Measurements from ENCODE around the gene CCR4.
"Not testable (repeated sequence)": the region's sequence is repeated elsewhere in the genome, so short reads cannot be mapped to it uniquely, and the experiment has no call there.

The CCR4 gene

GRCh38 chr3:32966627-32967026 is 15.2 kb downstream of the CCR4 start:
- H3K4me3 ChIP-seq (ENCODE audit: low read depth, low read length); H3K9ac ChIP-seq (ENCODE audit: low read length); H3K36me3 ChIP-seq (ENCODE audit: control insufficient read depth, insufficient read depth, low read length); H3K4me1 ChIP-seq (ENCODE audit: control insufficient read depth, insufficient read depth, low read length); H3K27ac ChIP-seq (ENCODE audit: low read depth, low read length); H3K27me3 ChIP-seq (ENCODE audit: control insufficient read depth, insufficient read depth, low read length): not testable (repeated sequence)
- H3K9me3 ChIP-seq (ENCODE audit: control insufficient read depth, insufficient read depth, low read depth, low read length): peaks cover 29% of the 10 kb centered on the region

GRCh38 chr3:32968166-32968919 is 16.9 kb downstream of the CCR4 start:
- no peaks in the 10 kb centered on the region for H3K27me3 ChIP-seq (ENCODE audit: control insufficient read depth, insufficient read depth, low read length)
- no peak overlapping the region for H3K9ac ChIP-seq (ENCODE audit: low read length)
- no peaks in the 10 kb centered on the region for H3K36me3 ChIP-seq (ENCODE audit: control insufficient read depth, insufficient read depth, low read length)
- H3K4me3 ChIP-seq (ENCODE audit: low read depth, low read length): no peak overlapping the region
- no peak overlapping the region for H3K27ac ChIP-seq (ENCODE audit: low read depth, low read length)
- peaks cover 29% of the 10 kb centered on the region for H3K9me3 ChIP-seq (ENCODE audit: control insufficient read depth, insufficient read depth, low read depth, low read length)
- no peaks in the 10 kb centered on the region for H3K4me1 ChIP-seq (ENCODE audit: control insufficient read depth, insufficient read depth, low read length)

- H3K27me3 ChIP-seq (ENCODE audit: control insufficient read depth, insufficient read depth, low read length): no peaks in the 10 kb centered on the region
- H3K27ac ChIP-seq (ENCODE audit: low read depth, low read length): no peak overlapping the region
- H3K4me3 ChIP-seq (ENCODE audit: low read depth, low read length): no peak overlapping the region
- H3K4me1 ChIP-seq (ENCODE audit: control insufficient read depth, insufficient read depth, low read length): peaks cover 3% of the 10 kb centered on the region; the same call in 1 of the 2 replicates
- H3K9me3 ChIP-seq (ENCODE audit: control insufficient read depth, insufficient read depth, low read depth, low read length): peaks cover 27% of the 10 kb centered on the region
- no peaks in the 10 kb centered on the region for H3K36me3 ChIP-seq (ENCODE audit: control insufficient read depth, insufficient read depth, low read length)
- no peak overlapping the region for H3K9ac ChIP-seq (ENCODE audit: low read length)
These were observed 17.5 kb downstream of the CCR4 start for GRCh38 chr3:32968920-32969389.

GRCh38 chr3:32969656-32970055 is 18.2 kb downstream of the CCR4 start:
- Histone ChIP-seq H3K9ac (ENCODE audit: low read length) (no peak overlapping the region), H3K27ac (ENCODE audit: low read depth, low read length) (no peak overlapping the region), H3K9me3 (ENCODE audit: control insufficient read depth, insufficient read depth, low read depth, low read length) (peaks cover 22% of the 10 kb centered on the region), H3K27me3 (ENCODE audit: control insufficient read depth, insufficient read depth, low read length) (no peaks in the 10 kb centered on the region), H3K4me1 (ENCODE audit: control insufficient read depth, insufficient read depth, low read length) (peaks cover 3% of the 10 kb centered on the region; the same call in 1 of the 2 replicates), H3K36me3 (ENCODE audit: control insufficient read depth, insufficient read depth, low read length) (no peaks in the 10 kb centered on the region), H3K4me3 (ENCODE audit: low read depth, low read length) (no peak overlapping the region)

- not testable (repeated sequence) for H3K36me3 ChIP-seq (ENCODE audit: control insufficient read depth, insufficient read depth, low read length); H3K27me3 ChIP-seq (ENCODE audit: control insufficient read depth, insufficient read depth, low read length); H3K4me3 ChIP-seq (ENCODE audit: low read depth, low read length); H3K9me3 ChIP-seq (ENCODE audit: control insufficient read depth, insufficient read depth, low read depth, low read length); H3K27ac ChIP-seq (ENCODE audit: low read depth, low read length); H3K9ac ChIP-seq (ENCODE audit: low read length); H3K4me1 ChIP-seq (ENCODE audit: control insufficient read depth, insufficient read depth, low read length)
These were observed 19.8 kb downstream of the CCR4 start for GRCh38 chr3:32971291-32971690.

GRCh38 chr3:32972482-32973146 is 21.2 kb downstream of the CCR4 start:
- Histone ChIP-seq H3K9ac (ENCODE audit: low read length) (no peak overlapping the region), H3K36me3 (ENCODE audit: control insufficient read depth, insufficient read depth, low read length) (no peaks in the 10 kb centered on the region), H3K4me1 (ENCODE audit: control insufficient read depth, insufficient read depth, low read length) (peaks cover 3% of the 10 kb centered on the region; the same call in 1 of the 2 replicates), H3K27me3 (ENCODE audit: control insufficient read depth, insufficient read depth, low read length) (no peaks in the 10 kb centered on the region), H3K4me3 (ENCODE audit: low read depth, low read length) (no peak overlapping the region), H3K27ac (ENCODE audit: low read depth, low read length) (no peak overlapping the region), H3K9me3 (ENCODE audit: control insufficient read depth, insufficient read depth, low read depth, low read length) (no peaks in the 10 kb centered on the region)

GRCh38 chr3:32973982-32974381 is 22.5 kb downstream of the CCR4 start:
- Histone ChIP-seq H3K36me3 (ENCODE audit: control insufficient read depth, insufficient read depth, low read length) (no peaks in the 10 kb centered on the region), H3K4me1 (ENCODE audit: control insufficient read depth, insufficient read depth, low read length) (peaks cover 3% of the 10 kb centered on the region; the same call in 1 of the 2 replicates), H3K27ac (ENCODE audit: low read depth, low read length) (no peak overlapping the region), H3K27me3 (ENCODE audit: control insufficient read depth, insufficient read depth, low read length) (no peaks in the 10 kb centered on the region), H3K9ac (ENCODE audit: low read length) (no peak overlapping the region), H3K4me3 (ENCODE audit: low read depth, low read length) (no peak overlapping the region), H3K9me3 (ENCODE audit: control insufficient read depth, insufficient read depth, low read depth, low read length) (no peaks in the 10 kb centered on the region)

GRCh38 chr3:32975891-32976595 is 24.6 kb downstream of the CCR4 start:
- H3K9me3 ChIP-seq (ENCODE audit: control insufficient read depth, insufficient read depth, low read depth, low read length): no peaks in the 10 kb centered on the region
- peaks cover 3% of the 10 kb centered on the region; the same call in 1 of the 2 replicates for H3K4me1 ChIP-seq (ENCODE audit: control insufficient read depth, insufficient read depth, low read length)
- no peak overlapping the region for H3K4me3 ChIP-seq (ENCODE audit: low read depth, low read length)
- no peak overlapping the region for H3K27ac ChIP-seq (ENCODE audit: low read depth, low read length)
- no peak overlapping the region for H3K9ac ChIP-seq (ENCODE audit: low read length)
- H3K36me3 ChIP-seq (ENCODE audit: control insufficient read depth, insufficient read depth, low read length): no peaks in the 10 kb centered on the region
- no peaks in the 10 kb centered on the region for H3K27me3 ChIP-seq (ENCODE audit: control insufficient read depth, insufficient read depth, low read length)

GRCh38 chr3:32977861-32978260 is 26.4 kb downstream of the CCR4 start:
- no peaks in the 10 kb centered on the region for H3K9me3 ChIP-seq (ENCODE audit: control insufficient read depth, insufficient read depth, low read depth, low read length)
- peaks cover 3% of the 10 kb centered on the region; the same call in 1 of the 2 replicates for H3K4me1 ChIP-seq (ENCODE audit: control insufficient read depth, insufficient read depth, low read length)
- no peak overlapping the region for H3K9ac ChIP-seq (ENCODE audit: low read length)
- no peak overlapping the region for H3K27ac ChIP-seq (ENCODE audit: low read depth, low read length)
- no peaks in the 10 kb centered on the region for H3K36me3 ChIP-seq (ENCODE audit: control insufficient read depth, insufficient read depth, low read length)
- H3K27me3 ChIP-seq (ENCODE audit: control insufficient read depth, insufficient read depth, low read length): no peaks in the 10 kb centered on the region
- no peak overlapping the region for H3K4me3 ChIP-seq (ENCODE audit: low read depth, low read length)

- Histone ChIP-seq H3K9ac (ENCODE audit: low read length) (no peak overlapping the region), H3K27ac (ENCODE audit: low read depth, low read length) (no peak overlapping the region), H3K4me1 (ENCODE audit: control insufficient read depth, insufficient read depth, low read length) (peaks cover 3% of the 10 kb centered on the region; the same call in 1 of the 2 replicates), H3K27me3 (ENCODE audit: control insufficient read depth, insufficient read depth, low read length) (no peaks in the 10 kb centered on the region), H3K36me3 (ENCODE audit: control insufficient read depth, insufficient read depth, low read length) (no peaks in the 10 kb centered on the region), H3K4me3 (ENCODE audit: low read depth, low read length) (no peak overlapping the region), H3K9me3 (ENCODE audit: control insufficient read depth, insufficient read depth, low read depth, low read length) (no peaks in the 10 kb centered on the region)
These were observed 26.9 kb downstream of the CCR4 start for GRCh38 chr3:32978331-32978730.

- H3K27ac ChIP-seq (ENCODE audit: low read depth, low read length): no peak overlapping the region
- no peaks in the 10 kb centered on the region for H3K4me1 ChIP-seq (ENCODE audit: control insufficient read depth, insufficient read depth, low read length)
- H3K9ac ChIP-seq (ENCODE audit: low read length): no peak overlapping the region
- no peak overlapping the region for H3K4me3 ChIP-seq (ENCODE audit: low read depth, low read length)
- no peaks in the 10 kb centered on the region for H3K27me3 ChIP-seq (ENCODE audit: control insufficient read depth, insufficient read depth, low read length)
- H3K9me3 ChIP-seq (ENCODE audit: control insufficient read depth, insufficient read depth, low read depth, low read length): no peaks in the 10 kb centered on the region
- no peaks in the 10 kb centered on the region for H3K36me3 ChIP-seq (ENCODE audit: control insufficient read depth, insufficient read depth, low read length)
These were observed 31.7 kb downstream of the CCR4 start for GRCh38 chr3:32983124-32983523.
